Measurements from ENCODE around the gene ELK4.
A peak's percentile ranks its signal among the peaks of the same experiment; 100 is the strongest.

ELK4 gene

DNA sequence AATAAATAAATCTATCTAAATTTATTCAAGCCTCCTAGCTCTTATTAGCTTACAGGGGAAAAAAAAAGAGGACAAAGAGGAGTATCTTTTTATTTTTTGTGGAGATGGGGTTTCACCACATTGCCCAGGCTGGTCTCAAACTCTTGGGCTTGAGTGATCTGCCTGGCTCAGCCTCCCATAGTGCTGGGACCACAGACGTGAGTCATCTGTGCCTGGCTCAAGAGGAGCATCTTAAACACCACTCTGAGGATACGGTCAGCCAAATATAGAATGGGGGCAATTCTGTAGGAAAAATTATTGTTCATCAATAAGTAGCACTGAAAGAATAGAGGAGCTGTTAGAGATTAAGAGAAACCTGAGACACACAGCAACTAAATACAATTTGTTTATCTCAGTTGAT, 24.4 kb upstream of the ELK4 start:
- no peak overlapping the region for H3K27ac ChIP-seq
- TF ChIP-seq, protein P1, sequence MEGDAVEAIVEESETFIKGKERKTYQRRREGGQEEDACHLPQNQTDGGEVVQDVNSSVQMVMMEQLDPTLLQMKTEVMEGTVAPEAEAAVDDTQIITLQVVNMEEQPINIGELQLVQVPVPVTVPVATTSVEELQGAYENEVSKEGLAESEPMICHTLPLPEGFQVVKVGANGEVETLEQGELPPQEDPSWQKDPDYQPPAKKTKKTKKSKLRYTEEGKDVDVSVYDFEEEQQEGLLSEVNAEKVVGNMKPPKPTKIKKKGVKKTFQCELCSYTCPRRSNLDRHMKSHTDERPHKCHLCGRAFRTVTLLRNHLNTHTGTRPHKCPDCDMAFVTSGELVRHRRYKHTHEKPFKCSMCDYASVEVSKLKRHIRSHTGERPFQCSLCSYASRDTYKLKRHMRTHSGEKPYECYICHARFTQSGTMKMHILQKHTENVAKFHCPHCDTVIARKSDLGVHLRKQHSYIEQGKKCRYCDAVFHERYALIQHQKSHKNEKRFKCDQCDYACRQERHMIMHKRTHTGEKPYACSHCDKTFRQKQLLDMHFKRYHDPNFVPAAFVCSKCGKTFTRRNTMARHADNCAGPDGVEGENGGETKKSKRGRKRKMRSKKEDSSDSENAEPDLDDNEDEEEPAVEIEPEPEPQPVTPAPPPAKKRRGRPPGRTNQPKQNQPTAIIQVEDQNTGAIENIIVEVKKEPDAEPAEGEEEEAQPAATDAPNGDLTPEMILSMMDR (IDR thresholded peaks at IDR 0.05): no peak
- TF ChIP-seq ZFX (IDR thresholded peaks at IDR 0.05; ENCODE audit: borderline replicate concordance): no peak

DNA sequence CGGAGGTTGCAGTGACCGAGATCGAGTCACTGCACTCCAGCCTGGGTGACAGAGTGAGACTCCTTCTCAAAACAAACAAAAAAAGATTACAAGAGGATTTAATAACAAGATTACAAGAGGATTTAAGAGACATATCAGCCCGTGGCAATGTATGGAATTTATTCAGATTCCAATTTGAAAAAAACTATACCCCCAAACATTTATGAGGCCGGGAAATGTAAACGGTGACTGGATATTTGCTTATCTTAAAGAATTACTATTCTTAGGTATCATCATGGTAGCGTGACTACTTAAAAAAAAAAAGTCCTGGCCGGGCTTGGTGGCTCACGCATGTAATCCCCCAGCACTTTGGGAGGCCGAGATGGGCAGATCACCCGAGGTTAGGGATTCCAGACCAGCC, 21.2 kb upstream of the ELK4 start:
- no peak overlapping the region for H3K27ac ChIP-seq
- TF ChIP-seq ZFX (IDR thresholded peaks at IDR 0.05; ENCODE audit: borderline replicate concordance): no peak
- TF ChIP-seq, protein P1 (IDR thresholded peaks at IDR 0.05): no peak

DNA sequence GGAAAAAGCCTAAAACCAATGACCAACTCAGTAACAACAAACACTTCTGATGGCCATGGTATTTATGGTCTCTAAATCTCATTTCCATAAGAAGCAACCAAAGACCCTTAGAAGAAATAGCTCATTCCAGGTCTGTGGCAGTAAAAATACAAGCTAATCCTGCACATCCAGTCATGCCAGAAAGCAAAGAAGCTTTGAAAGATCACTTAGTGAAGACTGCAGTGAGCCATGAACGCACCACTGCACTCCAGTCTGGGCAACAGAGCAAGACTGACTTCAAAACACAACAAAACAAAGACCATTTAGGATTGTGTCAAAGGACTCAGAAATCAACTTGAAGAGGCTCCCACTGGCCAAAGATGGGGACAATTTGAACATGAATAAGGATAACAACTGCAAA, 18.4 kb upstream of the ELK4 start:
- H3K27ac ChIP-seq: no peak overlapping the region
- TF ChIP-seq ZFX (IDR thresholded peaks at IDR 0.05; ENCODE audit: borderline replicate concordance): no peak
- TF ChIP-seq, protein P1 (IDR thresholded peaks at IDR 0.05): no peak

DNA sequence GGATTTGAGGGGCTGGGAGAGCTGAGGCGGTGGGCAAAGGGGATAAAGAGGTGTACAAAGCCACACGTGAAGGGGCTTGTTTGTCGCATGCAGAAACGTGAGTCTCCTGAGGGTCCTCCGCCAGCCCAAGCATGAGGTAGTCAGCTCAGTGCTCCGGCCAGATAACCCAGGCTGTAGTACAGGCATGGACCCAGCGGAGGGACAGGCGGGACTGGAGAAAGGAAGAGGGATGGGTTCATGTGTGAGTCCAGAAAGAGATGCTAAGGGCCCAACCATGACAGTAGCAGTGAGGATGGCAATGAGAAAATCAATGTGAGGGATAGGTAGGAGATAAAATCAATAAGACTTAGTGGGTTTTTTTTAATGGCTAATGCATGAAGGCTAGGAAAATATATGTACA, 13.7 kb upstream of the ELK4 start:
- TF ChIP-seq ZFX (IDR thresholded peaks at IDR 0.05; ENCODE audit: borderline replicate concordance): no peak
- TF ChIP-seq, protein P1 (IDR thresholded peaks at IDR 0.05): no peak
- no peak overlapping the region for H3K27ac ChIP-seq

DNA sequence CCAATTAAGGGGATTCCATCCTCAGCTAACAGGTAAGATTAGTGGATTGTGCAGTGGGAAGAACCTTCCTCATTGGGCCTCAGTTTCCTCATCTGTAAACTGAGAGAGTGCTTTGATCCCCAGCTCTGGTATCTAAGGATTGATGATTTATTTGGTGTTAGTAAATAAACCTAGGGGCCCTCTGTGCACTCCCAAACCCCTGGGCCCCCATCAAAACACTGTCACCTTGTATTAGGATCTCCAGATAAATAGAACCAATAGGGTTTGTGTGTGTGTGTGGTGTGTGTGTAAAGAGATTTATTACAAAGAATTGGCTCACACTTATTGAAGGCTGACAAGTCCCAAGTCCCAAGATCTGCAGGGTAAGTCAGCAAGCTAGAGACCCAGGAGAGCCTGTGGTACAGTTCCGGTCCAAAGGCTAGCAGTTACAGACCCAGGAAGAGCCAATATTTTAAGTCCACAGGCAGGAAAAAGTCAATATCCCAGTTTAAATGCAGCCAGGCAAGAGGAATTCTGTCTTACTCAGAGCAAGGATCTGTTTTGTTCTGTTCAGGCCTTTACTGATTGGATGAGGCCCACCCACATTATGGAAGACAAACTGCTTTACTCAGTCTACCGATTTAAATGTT, 11.0 kb upstream of the ELK4 start:
- TF ChIP-seq ZFX (IDR thresholded peaks at IDR 0.05; ENCODE audit: borderline replicate concordance): no peak
- TF ChIP-seq, protein P1 (IDR thresholded peaks at IDR 0.05): no peak
- H3K27ac ChIP-seq: no peak overlapping the region

DNA sequence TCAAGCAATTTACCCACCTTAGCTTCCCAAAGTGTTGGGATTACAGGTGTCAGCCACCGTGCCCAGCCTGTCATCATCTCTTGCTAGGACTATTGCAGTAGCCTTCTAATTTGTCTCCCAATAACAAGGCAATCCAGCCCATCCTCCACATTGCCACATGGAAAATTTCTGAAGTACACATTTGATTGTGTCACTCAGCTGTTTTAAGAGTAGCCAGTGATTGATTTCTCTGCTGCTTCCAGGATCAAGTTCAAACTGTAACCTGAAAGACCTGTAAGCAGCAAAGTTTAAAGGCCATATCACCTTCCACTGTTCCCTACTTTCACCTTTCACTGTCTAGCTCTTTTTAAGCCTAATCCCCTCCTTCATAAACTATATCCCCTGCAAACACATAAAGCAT, 7.8 kb upstream of the ELK4 start:
- no peak for TF ChIP-seq ZFX (IDR thresholded peaks at IDR 0.05; ENCODE audit: borderline replicate concordance)
- no peak overlapping the region; the same call in 1 of the 2 replicates for H3K27ac ChIP-seq

DNA sequence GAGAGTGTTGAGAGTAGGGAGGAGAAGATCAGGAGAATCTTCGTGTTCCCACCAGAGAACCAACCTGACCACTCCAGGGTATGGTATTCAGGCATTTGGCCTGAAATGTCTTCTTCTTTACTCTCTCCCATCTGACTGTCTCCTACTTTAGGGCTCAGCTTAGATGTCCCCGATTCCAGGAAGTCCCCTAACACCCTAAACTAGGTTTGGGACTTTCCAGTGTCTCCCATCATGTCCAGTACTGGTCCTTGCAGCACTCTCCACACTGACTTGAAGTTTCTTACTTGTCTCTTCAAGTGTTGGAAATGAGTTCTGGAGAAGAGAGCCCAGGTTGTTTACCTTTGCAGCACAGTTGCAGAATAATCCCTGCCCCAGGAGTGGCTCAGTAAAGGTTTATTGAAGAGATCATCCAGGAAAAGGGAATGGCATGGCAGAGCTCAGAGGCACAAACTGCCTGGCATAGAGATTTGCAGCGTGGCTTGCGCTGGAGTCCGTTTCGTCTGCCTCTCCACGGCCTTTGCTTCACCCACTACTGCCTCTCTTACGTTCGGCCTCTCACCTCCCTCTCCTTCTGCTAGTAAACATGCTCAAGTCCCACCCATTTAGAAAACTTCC, 6.2 kb upstream of the ELK4 start:
- TF ChIP-seq, protein P1 (IDR thresholded peaks at IDR 0.05): no peak
- no peak for TF ChIP-seq ZFX (IDR thresholded peaks at IDR 0.05; ENCODE audit: borderline replicate concordance)
- H3K27ac ChIP-seq: peak overlapping the region; percentile 31

Measured in 22Rv1 (cell line).